HG03039 (cell line): ENCODE measurements around the gene UROS.

Experiments
- ATAC-seq: cut with Tn5 transposase; IDR thresholded peaks from one replicate; pipeline ENCODE4 v1.9.1; 2021; ENCODE audit warnings: mild to moderate bottlenecking, moderate library complexity; ENCODE audit not compliant: unreplicated experiment

Gene UROS

DNA sequence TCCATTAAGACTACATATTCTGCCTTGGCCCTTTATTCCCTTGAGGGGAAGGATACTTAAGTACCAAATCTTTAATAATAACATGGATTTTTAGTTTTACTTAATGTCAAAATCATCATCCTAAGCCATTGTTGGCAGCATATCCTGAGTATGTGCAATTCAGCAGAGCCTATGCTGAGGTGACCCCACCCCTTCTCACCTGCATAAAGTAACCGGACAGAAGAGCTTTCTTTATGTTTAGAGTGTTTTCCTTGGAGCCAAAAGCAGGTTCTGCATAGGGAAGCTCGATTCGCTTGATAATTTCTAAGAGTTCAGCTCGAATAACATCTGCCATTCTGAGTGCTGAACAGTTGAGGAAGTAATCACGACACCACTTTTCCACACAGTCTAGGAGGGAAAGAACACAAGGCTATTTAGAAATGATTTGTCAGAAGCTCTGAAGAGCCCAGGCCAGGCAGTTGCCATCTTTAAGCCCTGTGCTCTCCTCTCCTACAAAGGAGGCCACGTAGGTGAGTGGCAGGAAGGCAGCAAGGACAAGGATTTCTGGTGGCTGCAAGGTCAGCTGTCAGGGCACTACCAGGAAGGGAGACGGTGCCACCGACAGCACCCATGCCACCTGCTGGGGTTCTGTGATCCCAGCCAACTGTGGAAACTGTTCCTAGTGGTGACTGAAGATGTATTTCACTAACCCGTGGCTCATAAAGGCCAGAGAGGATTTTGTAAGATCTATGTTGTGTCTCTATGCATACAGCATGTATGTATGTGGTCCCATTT lies 15.9 kb upstream of the UROS start:
- no peak for ATAC-seq

DNA sequence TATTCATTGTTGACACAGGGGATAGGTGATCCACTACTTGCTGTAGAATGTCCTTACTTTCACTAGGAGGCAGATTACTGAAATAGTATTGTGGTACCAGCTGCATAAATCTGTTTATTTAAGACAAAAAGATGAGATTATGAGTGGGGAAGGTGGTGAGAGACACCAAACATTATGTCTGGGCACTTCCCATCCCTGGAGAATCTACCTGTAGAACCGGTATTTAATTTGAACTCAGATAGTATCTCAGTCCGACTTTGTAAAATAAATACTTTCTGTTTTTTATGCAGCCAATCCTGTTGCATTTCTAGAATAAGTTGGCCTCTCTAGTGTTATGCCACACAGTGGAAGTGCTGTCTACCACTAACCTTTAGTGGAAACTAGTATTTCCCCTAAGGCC lies 13.7 kb upstream of the UROS start:
- ATAC-seq, result no peak

DNA sequence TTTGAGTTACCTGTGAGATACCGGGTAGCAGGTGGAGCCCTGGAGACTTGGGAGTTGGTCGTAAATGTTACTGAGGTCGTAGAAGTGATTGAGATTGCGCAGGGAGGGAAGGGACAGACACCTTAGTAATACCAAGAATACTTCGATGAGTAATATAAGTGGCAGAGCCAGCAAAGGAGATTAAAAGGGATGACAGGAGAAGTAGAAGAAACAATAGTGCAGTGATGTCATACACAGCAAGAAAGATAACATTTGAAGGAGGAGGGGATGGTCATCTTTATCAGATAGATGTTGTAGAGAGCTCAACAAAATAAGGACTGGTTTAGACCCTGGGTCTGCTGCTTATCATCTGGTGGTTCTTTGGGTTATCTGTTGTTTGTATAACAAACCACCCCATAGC lies 5.3 kb upstream of the UROS start:
- ATAC-seq, result no peak

DNA sequence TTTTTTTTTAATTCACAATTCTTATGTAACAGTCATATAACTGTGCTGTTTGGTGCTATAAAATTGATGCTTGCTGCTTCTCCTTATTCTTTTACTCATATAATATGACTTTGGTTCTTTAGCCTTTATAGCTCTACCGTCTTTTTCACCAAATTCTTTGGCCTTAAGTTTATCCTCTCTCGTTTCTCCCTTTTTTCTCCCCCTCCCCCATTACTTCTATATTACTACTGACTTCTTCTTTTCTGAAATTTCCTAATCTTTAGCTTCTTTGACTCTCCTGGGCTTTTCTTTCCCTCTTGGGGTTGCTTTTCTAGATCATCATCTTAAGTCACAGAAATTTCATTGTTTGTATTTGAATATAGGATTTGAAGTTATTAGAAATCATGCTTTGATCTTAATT lies 4.1 kb upstream of the UROS start:
- no peak for ATAC-seq

DNA sequence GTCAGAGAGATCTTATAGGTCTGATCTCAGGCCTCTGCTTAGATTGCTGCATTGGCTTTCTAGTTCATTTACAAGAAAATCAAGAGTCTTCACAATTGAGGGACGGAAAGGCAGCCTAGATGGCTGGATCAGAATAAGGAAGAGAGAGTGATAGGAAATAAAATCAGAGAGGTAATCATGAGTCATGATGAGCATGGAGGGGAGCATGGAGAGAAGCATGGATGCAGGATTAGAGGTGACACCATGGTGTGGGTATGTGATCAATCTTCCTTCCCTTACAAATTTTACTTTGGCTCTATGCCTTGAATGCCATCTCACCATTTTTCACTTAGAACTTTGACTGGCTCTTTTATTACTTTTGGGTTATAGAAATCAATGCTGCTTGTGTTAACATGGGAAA lies 1.7 kb upstream of the UROS start:
- no peak for ATAC-seq

DNA sequence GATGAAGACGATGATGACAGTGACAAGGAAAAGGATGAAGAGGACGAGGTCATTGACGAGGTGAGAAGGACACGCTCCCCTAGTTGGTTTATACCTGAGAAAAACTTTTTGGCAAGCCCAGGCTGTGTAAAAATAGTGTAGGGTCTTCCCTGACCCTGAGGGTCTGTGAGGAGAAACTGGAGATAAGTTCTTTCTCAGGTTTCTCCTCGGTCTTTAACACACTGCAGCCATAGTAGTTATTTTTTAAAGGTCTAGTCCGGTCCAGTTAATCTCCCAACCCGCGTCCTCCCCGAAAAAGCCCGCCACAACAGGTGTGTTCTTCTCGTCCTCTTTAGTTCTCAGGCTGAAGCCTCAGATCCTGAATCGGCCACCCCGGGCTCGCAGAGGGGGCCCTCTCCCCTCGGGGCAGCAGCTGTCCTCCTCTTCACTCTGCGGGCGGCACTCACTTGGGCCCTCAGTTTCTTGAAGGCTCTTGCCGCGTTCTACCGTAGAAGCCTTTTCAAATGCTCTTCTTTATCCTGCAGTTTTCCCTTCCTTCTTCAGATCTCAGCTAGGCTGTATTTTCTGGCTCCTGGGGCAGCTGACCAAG lies 699 bp upstream of the UROS start:
- no peak for ATAC-seq

DNA sequence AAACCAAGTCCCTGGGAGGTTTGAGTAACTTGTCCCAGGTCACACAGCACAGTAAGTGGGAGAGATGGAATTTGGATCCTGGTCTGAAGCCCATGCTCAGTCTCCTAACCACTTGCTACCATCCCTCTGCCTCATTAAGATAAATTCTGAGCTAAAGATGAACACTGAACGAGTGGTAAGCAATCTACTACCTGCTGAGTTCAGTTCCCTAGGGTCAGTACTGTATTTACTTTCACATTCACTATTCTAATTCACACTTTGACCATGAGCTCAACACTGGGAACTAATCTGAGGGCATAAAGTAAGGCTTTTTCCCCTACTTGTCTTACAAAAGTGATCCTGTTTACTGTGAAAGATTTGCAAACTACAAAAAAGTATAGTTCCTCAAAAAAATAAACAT lies 2.4 kb downstream of the UROS start:
- peak; percentile 33 for ATAC-seq

DNA sequence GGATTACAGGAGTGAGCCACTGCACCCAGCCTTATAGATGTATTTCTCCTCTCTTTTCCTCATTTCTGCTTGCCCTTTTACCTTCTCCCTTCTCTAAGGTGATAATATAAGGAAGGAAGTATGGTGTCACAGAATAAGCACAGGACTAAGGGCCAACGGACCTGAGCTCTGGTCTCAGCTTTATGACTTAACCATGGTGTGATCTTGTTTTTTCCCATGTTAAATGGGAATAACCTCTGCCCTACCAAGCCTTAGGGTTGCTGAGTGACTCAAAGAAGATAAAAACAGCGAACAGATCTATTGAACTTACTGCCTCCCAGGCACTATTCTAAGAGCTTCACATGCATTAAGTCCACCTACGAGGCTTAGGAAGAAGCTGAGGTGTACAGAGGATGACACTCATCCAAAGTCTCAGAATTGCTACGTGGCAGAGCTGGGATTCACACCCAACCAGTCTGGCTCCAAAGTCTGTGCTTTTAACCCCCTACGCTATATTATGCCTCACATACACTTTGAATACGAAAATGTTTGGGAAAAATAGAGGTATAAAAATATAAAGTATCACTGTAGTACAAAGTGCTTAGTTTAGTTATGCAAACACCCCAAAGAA lies 5.6 kb downstream of the UROS start:
- no peak for ATAC-seq

DNA sequence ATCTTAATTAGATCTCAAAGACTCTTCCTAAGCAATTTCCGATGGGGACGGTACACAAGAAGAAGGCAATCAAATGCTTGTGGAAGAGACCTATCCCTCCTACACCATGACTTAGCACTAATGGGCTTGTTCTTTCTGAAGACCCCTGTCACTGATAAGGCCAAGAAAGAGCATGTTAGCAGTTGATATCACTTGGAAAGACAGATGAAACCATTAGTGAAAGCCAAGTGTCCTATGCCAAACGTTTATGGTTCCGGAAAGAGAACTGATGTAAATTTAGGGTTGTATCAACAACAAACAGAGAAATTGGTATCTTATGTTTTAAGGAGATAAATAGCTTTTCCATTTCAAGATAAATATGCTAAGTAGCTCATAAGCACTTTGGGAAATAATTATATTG lies 6.5 kb downstream of the UROS start:
- no peak for ATAC-seq

DNA sequence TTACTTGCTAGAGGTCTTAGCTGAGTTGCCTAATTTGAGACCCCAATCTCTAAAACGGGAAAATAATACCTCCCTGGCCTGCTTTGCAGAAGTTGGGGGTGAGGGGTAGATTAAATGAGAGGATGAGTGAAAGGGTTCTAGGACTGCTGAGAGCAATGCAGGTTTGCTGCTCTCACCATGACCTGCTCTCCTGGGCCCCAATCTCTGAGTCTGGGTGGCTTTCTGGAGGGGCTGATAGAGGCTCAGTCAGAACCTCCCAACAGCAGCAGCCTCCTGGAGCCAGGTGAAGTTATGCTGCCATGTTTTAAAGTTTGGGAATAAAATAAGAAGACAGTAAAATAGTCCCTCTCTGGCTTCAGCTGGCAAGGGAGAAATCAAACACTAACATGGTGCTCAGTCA lies 7.3 kb downstream of the UROS start:
- ATAC-seq, result no peak

DNA sequence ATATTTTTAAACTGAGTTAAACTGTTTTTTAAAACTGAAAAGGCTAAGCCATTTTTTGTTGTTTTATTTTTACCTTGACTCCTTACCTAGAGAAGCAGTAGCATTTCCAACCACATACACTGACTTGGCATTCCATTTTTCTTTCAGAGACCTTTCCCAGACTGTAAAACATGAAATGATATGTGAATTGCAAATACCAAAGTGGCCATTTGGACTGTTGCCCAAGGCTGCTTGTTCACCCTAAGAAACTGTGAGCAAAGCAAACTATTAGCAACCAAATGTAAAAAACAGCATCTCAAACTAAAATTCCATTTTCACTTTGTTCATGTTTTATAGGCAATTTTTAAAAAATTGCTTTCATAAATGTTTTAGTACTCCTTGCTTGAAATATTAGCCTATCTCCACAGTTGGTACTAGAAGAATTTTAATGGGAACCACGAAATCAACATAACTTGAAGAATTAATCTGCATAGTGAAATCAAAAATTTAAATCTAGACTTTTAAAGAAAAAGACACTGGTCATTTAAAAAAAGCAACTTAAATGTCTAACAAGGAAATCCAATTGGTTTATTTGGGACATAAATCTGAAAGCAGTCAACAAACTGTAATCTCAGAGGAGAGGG lies 10.8 kb downstream of the UROS start:
- ATAC-seq, result no peak

DNA sequence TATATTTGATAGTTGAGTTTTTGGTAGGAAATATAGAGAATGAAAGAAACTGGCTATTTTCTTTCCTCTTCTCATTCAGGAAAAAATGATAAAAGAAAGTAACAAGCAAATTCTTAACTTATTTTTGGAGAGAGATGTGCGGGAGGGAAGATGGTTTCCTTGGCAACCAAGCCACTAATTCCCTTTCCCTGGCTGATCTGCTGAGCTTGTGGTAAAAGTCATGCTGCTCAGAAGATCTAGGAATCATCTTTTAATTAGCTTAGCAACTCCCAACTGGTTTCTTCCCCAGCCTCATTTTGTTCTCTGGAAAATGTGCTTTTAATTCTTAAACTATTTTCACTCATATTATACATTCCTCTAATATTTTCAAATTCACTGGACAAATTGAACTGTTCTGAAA lies 11.8 kb downstream of the UROS start:
- no peak for ATAC-seq

DNA sequence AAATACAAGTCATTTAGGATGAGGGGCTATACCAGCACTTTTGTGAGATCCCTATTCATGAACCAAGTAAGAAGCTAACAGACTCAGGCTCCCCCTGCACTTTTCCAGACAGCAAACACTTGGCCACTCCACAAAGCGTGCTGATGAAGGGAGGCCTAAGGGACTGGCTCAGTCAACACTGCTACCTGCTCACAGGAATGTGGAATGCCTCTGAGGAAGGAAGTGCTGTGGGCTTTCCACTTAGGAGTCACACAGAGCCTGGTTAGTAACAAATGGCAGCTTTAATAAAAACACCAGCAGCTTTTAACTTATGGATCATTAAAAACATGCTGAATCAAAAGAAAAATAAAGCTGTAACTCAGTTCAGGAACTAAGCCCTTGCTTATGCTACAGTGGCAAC lies 15.0 kb downstream of the UROS start:
- ATAC-seq, result no peak

DNA sequence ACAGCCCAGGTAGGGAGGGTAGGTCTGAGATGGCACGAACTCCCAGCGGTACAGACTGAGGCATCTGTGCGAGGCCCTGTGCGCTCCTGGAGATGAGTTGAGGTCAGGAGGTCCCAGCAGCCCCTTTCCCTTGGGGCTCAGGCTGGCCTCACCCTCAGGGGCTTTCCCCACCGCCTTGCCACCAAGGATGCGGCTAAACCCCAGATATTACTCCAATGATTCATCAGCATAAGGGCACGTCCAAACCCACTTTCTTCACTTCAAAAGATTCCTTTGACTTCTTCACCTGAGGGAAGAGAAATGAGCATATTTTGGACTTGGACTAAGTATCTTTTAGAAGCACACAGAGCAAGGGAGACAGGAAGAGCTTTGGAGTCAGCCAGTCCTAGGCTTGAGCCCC lies 20.3 kb downstream of the UROS start:
- ATAC-seq, result no peak

DNA sequence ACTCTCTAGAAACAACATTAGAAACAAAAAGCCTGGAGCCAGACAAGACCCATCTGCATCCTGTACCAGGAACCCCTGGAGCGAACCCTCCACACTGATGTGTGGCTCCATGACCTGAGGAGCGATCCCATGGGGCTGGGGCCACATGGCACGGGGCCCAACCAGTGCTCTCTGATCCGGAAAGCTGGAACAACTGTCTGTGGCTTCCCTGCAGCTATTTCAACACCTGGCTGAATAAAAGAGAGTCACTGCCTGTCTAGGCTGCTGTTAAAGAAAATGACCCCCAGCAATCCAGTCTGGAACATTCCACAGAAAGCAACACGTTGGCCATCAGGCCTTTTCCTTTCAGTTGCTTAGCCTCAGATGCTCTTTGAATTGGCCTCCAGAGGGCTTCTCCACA lies 20.9 kb downstream of the UROS start:
- no peak for ATAC-seq

DNA sequence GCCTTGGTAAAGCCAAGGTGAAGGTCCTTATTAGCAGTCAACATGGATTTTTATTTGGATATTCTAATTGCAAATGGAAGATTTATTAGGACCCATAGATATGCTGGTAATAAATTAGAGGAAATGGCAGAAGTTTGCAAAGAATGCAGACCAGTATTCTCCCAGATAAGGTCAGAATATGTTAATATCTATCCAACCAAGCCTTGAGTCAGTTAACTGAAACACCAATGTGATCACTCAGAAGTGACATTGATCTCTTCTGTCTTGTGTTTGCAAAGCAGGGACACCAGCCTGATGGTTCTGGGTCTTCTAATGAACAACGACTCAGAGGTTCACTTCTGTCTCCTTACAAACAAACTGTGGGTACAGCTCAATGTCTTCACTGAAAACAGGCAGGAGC lies 21.5 kb downstream of the UROS start:
- no peak for ATAC-seq

DNA sequence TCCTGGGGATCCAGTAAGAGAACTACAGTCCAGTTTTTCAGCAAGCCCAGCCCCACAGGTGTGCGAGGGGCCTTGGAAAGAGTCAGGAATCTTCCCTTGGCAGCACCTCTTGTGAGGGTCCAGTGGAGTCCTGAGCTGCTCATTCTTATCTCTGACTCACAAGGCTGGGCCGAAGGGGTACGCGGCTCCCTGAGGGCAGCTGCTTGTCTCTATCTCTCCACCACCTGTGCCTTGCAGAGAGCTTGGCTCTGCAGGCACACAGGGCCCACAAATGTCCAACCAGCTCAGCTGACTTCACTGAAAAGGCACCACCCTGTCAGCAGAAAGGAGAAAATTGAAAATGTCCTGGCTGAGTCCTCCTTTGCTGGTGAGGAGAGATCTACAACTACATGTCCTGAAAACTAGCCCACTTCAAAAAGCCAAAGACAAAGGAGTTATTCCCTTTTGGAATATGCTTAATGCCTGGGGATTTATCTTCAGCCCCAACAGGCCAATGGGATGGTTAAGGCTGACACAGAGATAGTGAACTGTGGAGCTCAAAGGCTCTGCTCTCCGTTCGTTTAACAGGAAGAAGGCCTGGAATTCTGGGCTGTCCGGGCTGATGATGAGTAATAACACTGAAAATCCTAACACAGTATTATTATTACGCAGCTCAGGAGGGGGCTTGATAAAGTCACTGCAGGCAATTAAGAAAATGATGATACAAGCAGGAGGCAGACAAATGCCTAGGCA lies 23.4 kb downstream of the UROS start:
- no peak for ATAC-seq

DNA sequence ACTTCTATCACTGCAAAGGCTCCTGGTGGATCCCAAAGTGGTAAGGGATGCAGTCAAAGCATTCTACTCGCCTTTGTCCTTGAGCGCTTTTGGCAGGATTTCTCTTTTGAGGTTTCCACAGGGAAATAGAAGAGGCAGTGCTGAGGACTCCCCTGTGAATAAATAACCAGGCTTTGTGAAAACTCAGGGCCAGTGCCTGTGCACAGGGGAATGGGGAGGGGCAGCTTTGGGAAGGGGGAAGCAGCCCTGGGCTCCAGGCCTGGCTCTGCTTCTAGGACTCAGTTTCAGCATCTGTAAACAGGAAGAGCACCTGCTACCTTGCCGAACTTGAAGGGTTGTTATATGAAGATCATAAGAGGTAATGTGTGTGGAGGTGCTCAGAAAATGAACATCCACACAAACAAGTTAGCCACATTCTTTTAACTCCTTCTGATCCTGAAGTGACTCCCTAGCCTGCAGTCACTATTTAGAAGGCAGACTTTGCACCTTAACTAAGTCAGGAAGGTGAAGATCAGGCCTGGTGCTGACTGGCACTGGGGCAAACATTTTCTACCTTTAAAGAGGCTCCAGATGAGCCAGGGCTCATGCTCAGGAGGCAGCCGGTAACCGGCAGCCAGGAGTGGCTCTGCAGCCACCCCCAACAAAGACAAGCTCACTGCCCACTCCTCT lies 24.9 kb downstream of the UROS start:
- ATAC-seq, result no peak

DNA sequence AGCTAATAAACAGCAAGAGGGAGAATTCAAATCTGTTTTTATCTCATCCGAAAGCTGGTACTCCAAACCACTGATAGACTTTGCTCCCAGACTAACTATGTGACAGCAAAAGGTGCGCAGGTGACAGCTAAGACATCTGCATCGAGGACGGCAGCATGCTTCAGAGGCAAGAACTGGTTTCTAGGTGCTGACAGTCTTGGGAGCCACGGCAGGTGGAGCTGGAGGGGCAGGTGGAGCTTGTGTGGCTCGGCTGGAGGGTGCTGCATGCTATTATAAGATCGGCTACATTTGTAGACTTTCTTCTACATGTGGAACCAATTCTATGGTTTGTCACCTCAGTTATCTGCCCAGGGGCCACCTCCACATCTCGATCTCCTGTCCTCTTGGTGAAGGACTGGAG lies 25.6 kb downstream of the UROS start:
- ATAC-seq, result no peak

DNA sequence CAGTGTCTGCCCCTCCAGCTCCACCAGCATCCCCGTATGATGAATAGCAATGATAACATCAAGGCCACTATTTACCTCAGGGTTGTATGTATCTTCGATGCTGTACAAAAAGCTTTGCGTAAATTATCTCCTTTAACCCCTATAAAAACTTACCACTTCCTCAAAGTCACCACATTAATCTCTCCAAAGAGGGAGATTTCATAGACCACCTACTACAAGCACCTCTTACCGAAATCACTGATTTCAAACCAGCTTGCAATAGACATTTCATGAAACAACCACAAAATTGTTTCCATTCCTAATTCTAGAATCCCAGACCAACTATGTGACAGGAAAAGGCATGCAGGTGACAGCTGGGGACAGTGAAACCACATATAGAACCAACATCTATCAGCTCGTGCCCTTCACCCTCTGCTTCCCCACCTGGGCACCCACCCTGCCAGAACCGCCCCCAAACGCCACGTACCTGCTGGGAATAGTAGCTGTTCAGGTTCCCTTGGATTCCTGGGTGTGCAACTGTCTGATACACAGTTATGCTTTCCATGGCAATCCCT lies 27.3 kb downstream of the UROS start:
- no peak for ATAC-seq

DNA sequence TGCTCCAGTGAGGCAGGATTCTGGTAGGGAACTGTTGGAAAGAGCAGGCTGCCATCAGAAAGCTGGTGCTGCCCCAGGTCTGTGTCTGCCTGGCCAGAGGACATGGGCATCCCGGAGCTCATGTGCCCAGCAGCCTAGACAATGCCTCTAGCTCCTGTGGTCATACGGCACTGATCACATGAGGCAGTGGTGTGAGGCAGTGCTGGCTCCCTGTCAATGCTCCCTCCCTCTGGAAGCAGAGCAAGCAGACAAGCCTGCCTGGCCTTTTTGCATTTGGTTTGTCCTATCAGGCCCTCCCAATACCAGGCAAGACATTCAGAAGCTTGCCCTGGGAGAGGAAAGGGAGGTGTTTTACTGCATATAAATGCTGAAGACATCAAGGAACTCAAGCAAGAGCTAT lies 27.9 kb downstream of the UROS start:
- no peak for ATAC-seq
